ENCODE data around the gene SIGLEC9. TPM values are rescaled to one million over a fixed set of nuclear protein-coding genes. Genes with fewer than 3 reads are reported as not detected.

SIGLEC9 gene
- 0.43 TPM in 1 of 2 replicates, not detected in the other for total RNA-seq (2014; rRNA removed; shearing (Covaris generic))

GRCh38 chr19:51124729-51125128, at the start of gene SIGLEC9:
TSS of gene SIGLEC9 (plus strand) at chr19:51124906. CDS start at chr19:51124975, 69 bp downstream.
- DNase-seq (ENCODE audit: low spot score) = no peak

GRCh38 chr19:51075998-51076397, 48.7 kb upstream of the SIGLEC9 start:
- no peak for DNase-seq (ENCODE audit: low spot score)

GRCh38 chr19:51076631-51077213, 48.0 kb upstream of the SIGLEC9 start:
- no peak for DNase-seq (ENCODE audit: low spot score)

GRCh38 chr19:51078104-51078503, 46.6 kb upstream of the SIGLEC9 start:
- DNase-seq (ENCODE audit: low spot score) = no peak

GRCh38 chr19:51078731-51079130, 46.0 kb upstream of the SIGLEC9 start:
- no peak for DNase-seq (ENCODE audit: low spot score)

GRCh38 chr19:51079481-51080110, 45.1 kb upstream of the SIGLEC9 start:
- DNase-seq (ENCODE audit: low spot score) = no peak

GRCh38 chr19:51081476-51081875, 43.2 kb upstream of the SIGLEC9 start:
- DNase-seq (ENCODE audit: low spot score) = no peak

GRCh38 chr19:51082611-51083010, 42.1 kb upstream of the SIGLEC9 start, which contains the start of gene KLK14:
TSS of gene KLK14 (minus strand) at chr19:51082887. CDS start at chr19:51082614, 273 bp downstream.
- no peak for DNase-seq (ENCODE audit: low spot score)

- no peak for DNase-seq (ENCODE audit: low spot score)
These were observed 41.5 kb upstream of the SIGLEC9 start for GRCh38 chr19:51083181-51083580.

- no peak for DNase-seq (ENCODE audit: low spot score)
These were observed 40.9 kb upstream of the SIGLEC9 start for GRCh38 chr19:51083783-51084182.

GRCh38 chr19:51084505-51084904, 40.2 kb upstream of the SIGLEC9 start:
- DNase-seq (ENCODE audit: low spot score) = no peak

- DNase-seq (ENCODE audit: low spot score) = no peak
These were observed 38.4 kb upstream of the SIGLEC9 start for GRCh38 chr19:51086153-51086850.

GRCh38 chr19:51089786-51090185, 34.9 kb upstream of the SIGLEC9 start:
- no peak for DNase-seq (ENCODE audit: low spot score)

- peak; percentile 3 for DNase-seq (ENCODE audit: low spot score)
These were observed 34.2 kb upstream of the SIGLEC9 start for GRCh38 chr19:51090471-51090870.

GRCh38 chr19:51091126-51091525, 33.6 kb upstream of the SIGLEC9 start:
- no peak for DNase-seq (ENCODE audit: low spot score)

GRCh38 chr19:51091895-51092873, 32.5 kb upstream of the SIGLEC9 start:
- DNase-seq (ENCODE audit: low spot score) = no peak

- DNase-seq (ENCODE audit: low spot score) = no peak
These were observed 31.6 kb upstream of the SIGLEC9 start for GRCh38 chr19:51093101-51093500.

- no peak for DNase-seq (ENCODE audit: low spot score)
These were observed 31.0 kb upstream of the SIGLEC9 start for GRCh38 chr19:51093510-51094345.

GRCh38 chr19:51094696-51095279, 29.9 kb upstream of the SIGLEC9 start:
- no peak for DNase-seq (ENCODE audit: low spot score)

GRCh38 chr19:51096473-51097165, 28.1 kb upstream of the SIGLEC9 start:
- DNase-seq (ENCODE audit: low spot score) = no peak

Measured in A172 (cell line).